ENCODE results near the gene SS18L1. TPM values are rescaled to one million over a fixed set of nuclear protein-coding genes. Genes with fewer than 3 reads are reported as not detected.

Gene SS18L1
- total RNA-seq, 4 donors from 2014 or later, result 12.4 to 23.1 (median 13.7) TPM

DNA sequence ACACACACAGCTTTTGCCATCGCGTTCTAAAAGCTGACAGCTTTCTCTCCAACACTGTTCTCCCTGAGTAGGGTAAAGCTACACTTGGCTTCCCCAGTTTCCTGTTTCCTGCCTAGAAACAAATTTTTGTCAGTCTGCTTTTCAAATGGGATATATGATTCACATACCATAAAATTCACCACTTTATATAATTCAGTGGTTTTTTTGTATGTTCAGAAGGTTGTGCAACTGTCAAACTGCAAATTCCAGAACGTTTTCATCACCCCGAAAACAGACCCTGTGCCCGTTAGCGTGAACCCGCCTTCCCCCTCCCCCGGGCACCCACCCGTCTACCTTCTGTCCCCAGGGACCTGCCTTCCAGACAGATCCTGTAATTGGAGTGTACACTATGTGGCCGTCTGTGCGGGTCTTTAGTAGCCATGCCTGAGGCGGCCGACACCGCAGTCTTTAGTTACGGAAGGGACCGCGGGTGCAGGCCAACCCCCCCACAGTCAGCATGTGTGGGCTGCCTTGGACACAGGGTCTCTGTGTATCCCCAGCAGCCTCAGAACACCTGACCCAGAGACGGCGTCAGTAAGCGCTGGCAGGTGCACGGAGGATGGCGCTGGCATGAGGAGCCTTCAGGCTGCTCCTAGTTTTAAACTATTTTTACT lies 59.9 kb downstream of the SS18L1 start:
- H3K27me3 ChIP-seq, result no peaks in the 10 kb centered on the region
- no peak overlapping the region for H3K4me3 ChIP-seq
- H3K4me1 ChIP-seq, result peaks cover 0 to 7% (median 0%) of the 10 kb centered on the region in 4 donors
- TF ChIP-seq, protein P1, sequence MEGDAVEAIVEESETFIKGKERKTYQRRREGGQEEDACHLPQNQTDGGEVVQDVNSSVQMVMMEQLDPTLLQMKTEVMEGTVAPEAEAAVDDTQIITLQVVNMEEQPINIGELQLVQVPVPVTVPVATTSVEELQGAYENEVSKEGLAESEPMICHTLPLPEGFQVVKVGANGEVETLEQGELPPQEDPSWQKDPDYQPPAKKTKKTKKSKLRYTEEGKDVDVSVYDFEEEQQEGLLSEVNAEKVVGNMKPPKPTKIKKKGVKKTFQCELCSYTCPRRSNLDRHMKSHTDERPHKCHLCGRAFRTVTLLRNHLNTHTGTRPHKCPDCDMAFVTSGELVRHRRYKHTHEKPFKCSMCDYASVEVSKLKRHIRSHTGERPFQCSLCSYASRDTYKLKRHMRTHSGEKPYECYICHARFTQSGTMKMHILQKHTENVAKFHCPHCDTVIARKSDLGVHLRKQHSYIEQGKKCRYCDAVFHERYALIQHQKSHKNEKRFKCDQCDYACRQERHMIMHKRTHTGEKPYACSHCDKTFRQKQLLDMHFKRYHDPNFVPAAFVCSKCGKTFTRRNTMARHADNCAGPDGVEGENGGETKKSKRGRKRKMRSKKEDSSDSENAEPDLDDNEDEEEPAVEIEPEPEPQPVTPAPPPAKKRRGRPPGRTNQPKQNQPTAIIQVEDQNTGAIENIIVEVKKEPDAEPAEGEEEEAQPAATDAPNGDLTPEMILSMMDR (IDR thresholded peaks at IDR 0.05), result no peak
- TF ChIP-seq POLR2A (IDR thresholded peaks at IDR 0.05), result no peak
- no peak for TF ChIP-seq EP300 (IDR thresholded peaks at IDR 0.05)
- no peak for DNase-seq (ENCODE audit: low spot score in 2 of 2)
- no peak overlapping the region for H3K27ac ChIP-seq
- no peaks in the 10 kb centered on the region for H3K9me3 ChIP-seq
- H3K36me3 ChIP-seq, result peaks cover 0 to 69% (median 11%) of the 10 kb centered on the region in 3 donors
- 77 to 84% methylated on average over 22 of the region's 22 CpGs for WGBS, 2 donors

DNA sequence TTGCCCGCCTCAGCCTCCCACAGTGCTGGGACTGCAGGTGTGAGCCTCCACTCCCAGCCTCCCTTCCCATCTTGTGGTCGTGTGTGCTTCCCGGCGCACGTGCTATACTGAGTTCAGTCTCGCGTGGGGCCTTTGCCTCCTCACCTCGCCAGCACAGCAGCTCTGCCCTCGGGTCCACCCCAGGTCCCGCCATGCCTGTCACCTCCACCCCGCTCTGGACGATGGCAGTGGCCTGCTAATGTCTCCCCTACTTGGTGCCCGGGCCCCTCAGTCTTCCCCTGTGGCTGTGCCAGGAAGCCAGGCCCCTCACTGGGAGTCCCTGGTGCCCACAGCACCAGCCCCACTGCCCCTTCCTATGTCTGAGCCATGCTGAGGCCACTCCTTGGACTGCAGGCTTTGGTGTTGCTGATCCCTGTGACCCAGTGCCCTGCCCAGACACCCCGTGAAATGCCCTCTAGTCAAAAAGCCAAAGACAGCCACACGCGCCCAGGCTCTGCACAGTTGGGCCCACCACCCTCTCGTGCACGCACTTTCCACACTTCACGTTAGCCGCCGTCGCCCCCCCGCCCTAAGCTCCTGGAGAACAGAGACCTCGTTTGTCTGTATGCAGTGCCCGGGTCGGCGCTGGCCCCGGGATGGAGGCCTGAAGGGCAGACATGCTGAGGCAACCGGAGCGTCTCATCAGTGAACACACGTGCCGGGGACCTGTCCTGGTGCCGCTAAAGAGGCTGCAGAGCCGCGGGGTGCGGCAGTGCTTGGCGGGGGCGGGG lies 62.2 kb downstream of the SS18L1 start:
- Histone ChIP-seq H3K9me3 (no peaks in the 10 kb centered on the region), H3K4me1 (peaks cover 0 to 7% (median 0%) of the 10 kb centered on the region in 4 donors), H3K27ac (no peak overlapping the region), H3K27me3 (peaks cover 0 to 14% of the 10 kb centered on the region in 2 donors), H3K4me3 (no peak overlapping the region), H3K36me3 (peaks cover 0 to 47% (median 11%) of the 10 kb centered on the region in 3 donors)
- WGBS, 2 donors, result 68 to 71% methylated on average over 30 to 38 of the region's 38 CpGs
- no peak for DNase-seq (ENCODE audit: low spot score in 2 of 2)
- no peak for TF ChIP-seq EP300 (IDR thresholded peaks at IDR 0.05)
- TF ChIP-seq, protein P1 (IDR thresholded peaks at IDR 0.05), result no peak
- TF ChIP-seq POLR2A (IDR thresholded peaks at IDR 0.05), result no peak

DNA sequence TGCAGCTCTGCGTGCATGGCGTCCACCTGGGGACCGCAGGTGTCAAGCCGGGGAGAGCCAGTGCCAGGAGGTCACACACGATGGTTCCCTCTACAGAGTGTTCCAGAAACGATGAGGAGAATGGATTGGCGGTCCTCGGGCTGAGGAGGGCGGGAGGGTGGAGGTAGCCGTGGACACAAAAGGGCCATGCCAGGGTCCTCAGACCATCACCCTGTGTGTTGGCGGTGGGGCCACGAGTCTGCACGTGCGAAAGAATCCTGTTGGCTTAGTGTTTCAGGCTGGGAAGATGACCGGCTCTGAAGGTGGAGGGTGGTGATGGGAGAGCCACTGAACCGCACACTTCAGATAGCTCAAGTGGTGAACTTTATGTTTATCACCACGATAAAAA lies 62.8 kb downstream of the SS18L1 start:
- H3K9me3 ChIP-seq, result no peaks in the 10 kb centered on the region
- no peak for DNase-seq (ENCODE audit: low spot score in 2 of 2)
- peaks cover 0 to 7% (median 0%) of the 10 kb centered on the region in 4 donors for H3K4me1 ChIP-seq
- WGBS, 2 donors, result 65 to 79% methylated on average over 17 of the region's 17 CpGs
- H3K4me3 ChIP-seq, result no peak overlapping the region
- peaks cover 0 to 41% (median 8%) of the 10 kb centered on the region in 3 donors for H3K36me3 ChIP-seq
- H3K27ac ChIP-seq, result no peak overlapping the region
- TF ChIP-seq POLR2A (IDR thresholded peaks at IDR 0.05) (no peak), EP300 (IDR thresholded peaks at IDR 0.05) (no peak)
- TF ChIP-seq, protein P1 (IDR thresholded peaks at IDR 0.05), result no peak
- H3K27me3 ChIP-seq, result peaks cover 0 to 19% of the 10 kb centered on the region in 2 donors

DNA sequence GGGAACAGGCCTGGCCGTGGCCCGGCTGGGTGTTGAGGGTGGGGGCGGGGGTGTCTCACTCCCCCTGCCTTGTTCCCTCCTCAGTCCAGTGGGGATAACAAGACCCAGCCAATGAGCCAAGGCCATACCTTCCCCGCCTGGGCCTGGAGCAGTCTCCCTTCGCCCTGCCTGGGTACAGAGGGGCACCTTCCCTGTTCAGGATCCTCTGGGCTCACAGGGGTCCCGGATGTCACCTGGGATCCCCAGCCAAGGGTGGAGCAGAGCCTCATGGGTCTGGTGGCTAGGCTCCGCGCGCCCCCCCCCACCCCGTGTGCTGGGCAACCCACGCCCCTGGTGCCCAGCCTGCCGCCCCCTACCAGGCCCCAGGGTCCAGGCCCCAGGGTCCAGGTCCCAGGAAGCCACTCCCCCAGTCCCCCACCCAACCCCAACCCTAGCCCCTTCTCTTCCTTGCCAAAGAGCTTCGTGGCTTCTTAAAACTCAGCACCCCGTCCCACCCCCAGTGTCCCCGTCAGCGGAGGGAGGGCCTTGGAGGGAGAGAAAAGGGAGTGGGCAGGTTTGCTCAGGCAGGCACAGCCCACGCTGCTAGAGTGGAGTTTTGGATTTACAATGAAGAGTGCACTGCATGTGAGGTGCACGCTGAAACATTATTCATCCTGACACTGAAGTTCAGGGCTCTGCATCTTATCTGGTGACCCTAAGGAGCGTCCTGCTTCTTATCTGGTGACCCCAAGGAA lies 64.7 kb downstream of the SS18L1 start:
- DNase-seq (ENCODE audit: low spot score in 2 of 2), result no peak
- TF ChIP-seq EP300 (IDR thresholded peaks at IDR 0.05), result no peak
- no peak for TF ChIP-seq POLR2A (IDR thresholded peaks at IDR 0.05)
- TF ChIP-seq, protein P1 (IDR thresholded peaks at IDR 0.05), result no peak
- 60 to 73% methylated on average over 17 to 19 of the region's 19 CpGs for WGBS, 2 donors
- Histone ChIP-seq H3K27me3 (peaks cover 0 to 32% of the 10 kb centered on the region in 2 donors), H3K36me3 (peaks cover 0 to 23% (median 0%) of the 10 kb centered on the region in 3 donors), H3K9me3 (no peaks in the 10 kb centered on the region), H3K27ac (no peak overlapping the region), H3K4me3 (no peak overlapping the region), H3K4me1 (peaks cover 0 to 7% (median 0%) of the 10 kb centered on the region in 4 donors)
